AG04450 (cell line): ENCODE measurements around the gene APOL2. TPM values are rescaled to one million over a fixed set of nuclear protein-coding genes. Genes with fewer than 3 reads are reported as not detected.
"Not testable (repeated sequence)": the region's sequence is repeated elsewhere in the genome, so short reads cannot be mapped to it uniquely, and the experiment has no call there.

ENCODE experiments used
- CTCF ChIA-PET: fragments of 300-600, 350-600 bp; formaldehyde crosslinking; extraction: SDS; loops from one replicate; lab custom pipeline; 2022; ENCODE audit warnings: antibody characterized with exemption, inconsistent platforms; lab: Charles Lee
- POLR2A ChIA-PET: fragments of 350-600 bp; formaldehyde crosslinking; extraction: SDS; loops from one replicate; lab custom pipeline; 2021; ENCODE audit warnings: antibody characterized with exemption, inconsistent platforms; lab: Yijun Ruan, JAX
- DNase-seq: peaks from one replicate; pipeline ENCODE4 v3.0.0-alpha.2; 2011; ENCODE audit warnings: low read depth, low spot score
- H3K27ac ChIP-seq: one replicate; pipeline ENCODE4 v1.5.1; 2012; ENCODE audit warnings: low read depth, low read length, control low read depth
- H3K27me3 ChIP-seq: one replicate; pipeline ENCODE4 v1.6.0; 2012; ENCODE audit warnings: low read length; ENCODE audit not compliant: control insufficient read depth, insufficient read depth
- H3K4me3 ChIP-seq: 2 replicates; pipeline ENCODE4 v1.5.1; 2011; ENCODE audit warnings: mild to moderate bottlenecking, low read depth, low read length, control low read depth
- H3K9me3 ChIP-seq: 2 replicates; pipeline ENCODE4 v1.5.1; 2012; ENCODE audit warnings: low read length; ENCODE audit not compliant: control insufficient read depth, insufficient read depth
- polyA plus RNA-seq: library from polyadenylated mRNA; depleted of rRNA; stranded (reverse); fragments of >200 nt; gene quantifications from 2 replicates; pipeline ENCODE4 v1.2.3, GENCODE V29; 2011
- TF ChIP-seq, protein P1 (sequence below): IDR thresholded peaks from 2 replicates; pipeline ENCODE4 v1.5.1; 2011; ENCODE audit warnings: low read depth, low read length, control low read depth, inconsistent platforms

The APOL2 gene
- polyA plus RNA-seq, 1 experiment = 19.7 TPM

DNA sequence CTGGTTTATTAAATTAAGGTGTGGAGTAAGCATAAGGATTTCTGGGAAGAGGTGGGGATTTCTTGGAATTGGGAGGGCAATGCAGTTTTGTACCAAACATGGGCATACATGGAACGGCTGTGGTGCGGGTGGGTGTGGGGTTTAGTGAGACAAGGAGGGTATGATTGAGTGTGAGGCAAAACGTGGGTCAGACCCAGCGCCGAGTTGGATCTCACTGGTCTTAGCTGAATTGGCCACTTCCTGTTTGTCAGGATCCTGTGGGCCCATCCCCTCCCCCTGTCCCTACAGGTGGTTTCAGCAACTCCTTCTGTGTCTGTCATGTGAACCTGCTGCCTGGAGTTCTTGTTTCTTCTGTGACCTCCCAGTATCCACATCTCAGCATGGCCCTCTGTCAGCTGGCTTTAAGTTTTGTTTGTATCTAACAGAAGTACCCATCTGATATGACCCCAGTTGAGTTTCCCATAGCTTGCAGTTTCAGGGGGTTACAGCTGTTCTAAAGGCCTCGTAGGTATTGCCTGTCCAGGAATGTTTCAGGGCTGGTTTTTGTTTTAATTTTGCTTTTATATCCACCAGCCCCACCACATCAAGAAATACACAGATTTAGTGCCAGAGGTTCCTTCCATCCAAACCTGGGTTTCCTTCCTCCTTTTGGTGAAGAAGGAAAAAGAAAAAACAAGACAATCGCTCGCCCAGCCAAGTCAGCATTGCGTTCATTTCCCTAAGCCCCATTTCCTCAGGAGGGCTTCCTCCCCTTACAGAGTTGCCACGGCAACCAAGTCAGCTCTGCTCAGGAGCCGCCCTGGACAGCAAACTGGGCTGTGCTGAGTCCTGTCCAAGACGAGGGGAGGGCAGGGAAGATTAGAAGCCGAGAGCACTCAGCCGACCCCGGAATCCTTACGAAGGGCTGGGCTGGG is 19.6 kb upstream of the APOL2 start:
- Histone ChIP-seq H3K27ac (no peak overlapping the region), H3K9me3 (no peaks in the 10 kb centered on the region), H3K27me3 (no peaks in the 10 kb centered on the region), H3K4me3 (no peak overlapping the region)
- TF ChIP-seq, protein P1, sequence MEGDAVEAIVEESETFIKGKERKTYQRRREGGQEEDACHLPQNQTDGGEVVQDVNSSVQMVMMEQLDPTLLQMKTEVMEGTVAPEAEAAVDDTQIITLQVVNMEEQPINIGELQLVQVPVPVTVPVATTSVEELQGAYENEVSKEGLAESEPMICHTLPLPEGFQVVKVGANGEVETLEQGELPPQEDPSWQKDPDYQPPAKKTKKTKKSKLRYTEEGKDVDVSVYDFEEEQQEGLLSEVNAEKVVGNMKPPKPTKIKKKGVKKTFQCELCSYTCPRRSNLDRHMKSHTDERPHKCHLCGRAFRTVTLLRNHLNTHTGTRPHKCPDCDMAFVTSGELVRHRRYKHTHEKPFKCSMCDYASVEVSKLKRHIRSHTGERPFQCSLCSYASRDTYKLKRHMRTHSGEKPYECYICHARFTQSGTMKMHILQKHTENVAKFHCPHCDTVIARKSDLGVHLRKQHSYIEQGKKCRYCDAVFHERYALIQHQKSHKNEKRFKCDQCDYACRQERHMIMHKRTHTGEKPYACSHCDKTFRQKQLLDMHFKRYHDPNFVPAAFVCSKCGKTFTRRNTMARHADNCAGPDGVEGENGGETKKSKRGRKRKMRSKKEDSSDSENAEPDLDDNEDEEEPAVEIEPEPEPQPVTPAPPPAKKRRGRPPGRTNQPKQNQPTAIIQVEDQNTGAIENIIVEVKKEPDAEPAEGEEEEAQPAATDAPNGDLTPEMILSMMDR = no peak
- DNase-seq = no peak
- ChIA-PET CTCF (interaction anchor here (1.1 to 1.8 kb wide), 2 partner anchors 19 to 42 kb away, joined by 3 to 5 read pairs; no protein-coding TSS in a partner anchor), POLR2A (no interaction called here)

DNA sequence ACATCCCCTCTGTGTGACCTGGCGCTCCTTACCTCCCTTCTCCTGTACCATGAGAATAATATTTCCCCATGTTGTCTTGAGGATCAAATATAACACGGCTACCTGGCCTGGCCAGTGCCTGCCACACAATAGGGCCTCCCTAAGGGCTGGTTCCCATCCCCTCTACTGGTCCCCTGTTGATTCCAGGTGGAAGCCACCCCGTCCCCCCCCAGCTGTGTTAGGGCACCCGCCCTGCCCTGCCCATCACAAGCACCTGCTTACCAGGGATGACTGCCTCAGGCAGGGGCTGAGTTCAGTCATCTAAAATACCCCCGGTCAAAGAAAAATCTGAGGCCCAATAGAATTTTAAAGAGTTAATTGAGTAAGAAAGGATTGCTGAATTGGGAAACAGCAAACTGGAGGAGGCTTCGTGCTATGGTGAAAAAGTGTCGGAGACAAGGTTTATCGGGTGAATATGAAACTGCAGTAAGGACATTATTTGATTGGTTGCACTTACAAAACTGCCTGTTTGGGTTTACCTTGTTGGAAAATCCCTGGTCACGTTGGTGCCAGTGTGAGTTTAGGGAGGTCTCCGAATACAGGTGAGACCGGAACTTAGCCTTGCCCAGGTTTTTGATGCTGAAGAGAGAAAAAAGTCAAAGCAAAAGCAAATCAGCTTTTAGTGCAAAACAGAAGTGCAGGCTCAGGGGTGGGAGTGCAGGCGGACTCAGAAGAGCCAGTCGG is 18.8 kb upstream of the APOL2 start:
- CTCF ChIA-PET = interaction anchor here (1.1 to 1.8 kb wide), 2 partner anchors 20 to 43 kb away, joined by 3 to 5 read pairs; no protein-coding TSS in a partner anchor
- H3K27me3 ChIP-seq = no peaks in the 10 kb centered on the region
- no peak overlapping the region for H3K4me3 ChIP-seq
- no peaks in the 10 kb centered on the region for H3K9me3 ChIP-seq
- TF ChIP-seq, protein P1 = no peak
- H3K27ac ChIP-seq = no peak overlapping the region
- DNase-seq = no peak
- POLR2A ChIA-PET = no interaction called here

DNA sequence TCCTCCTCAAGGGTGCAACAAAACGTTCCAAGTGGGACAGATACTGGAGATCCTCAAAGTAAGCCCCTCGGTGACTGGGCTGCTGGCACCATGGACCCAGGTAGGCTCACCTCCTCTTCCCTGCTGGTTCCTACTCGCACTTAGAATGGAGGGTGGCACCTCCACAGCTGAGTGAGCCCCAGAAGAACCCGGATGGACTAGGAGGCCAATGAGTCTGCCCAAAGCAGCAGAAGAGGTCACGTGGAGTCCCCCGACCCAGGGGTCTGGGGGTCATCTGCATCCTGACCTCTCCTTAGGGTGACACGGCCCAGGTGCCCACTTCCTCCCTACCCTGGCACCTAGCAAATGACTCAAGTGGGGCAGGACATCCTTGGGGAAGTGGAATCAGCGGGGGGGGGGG is 18.0 kb upstream of the APOL2 start:
- DNase-seq = no peak
- TF ChIP-seq, protein P1 = no peak
- Histone ChIP-seq H3K9me3 (no peaks in the 10 kb centered on the region), H3K27me3 (no peaks in the 10 kb centered on the region), H3K27ac (no peak overlapping the region), H3K4me3 (no peak overlapping the region)
- CTCF ChIA-PET = no interaction called here
- POLR2A ChIA-PET = no interaction called here

DNA sequence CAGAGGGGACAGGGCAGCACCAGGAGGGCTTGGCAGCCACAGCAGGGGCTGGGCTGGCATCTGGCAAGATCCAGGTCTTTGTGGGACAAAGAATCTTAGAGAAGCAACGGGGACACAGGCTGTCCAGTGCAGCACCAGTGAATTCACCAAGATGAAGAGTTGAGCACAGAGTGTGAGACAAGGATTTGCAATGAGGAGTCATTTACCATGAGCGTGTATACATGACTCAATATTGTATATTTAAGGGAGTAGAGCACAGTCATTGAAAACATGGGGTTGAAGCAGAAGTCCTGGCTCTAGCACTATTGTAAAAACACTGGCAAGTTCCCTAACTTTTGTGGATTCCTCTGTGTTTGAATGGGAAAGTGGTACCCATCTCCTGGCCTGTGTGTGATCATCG is 17.2 kb upstream of the APOL2 start:
- TF ChIP-seq, protein P1 = no peak
- no peaks in the 10 kb centered on the region for H3K9me3 ChIP-seq
- ChIA-PET POLR2A (no interaction called here), CTCF (no interaction called here)
- no peaks in the 10 kb centered on the region for H3K27me3 ChIP-seq
- no peak overlapping the region for H3K27ac ChIP-seq
- no peak overlapping the region for H3K4me3 ChIP-seq
- no peak for DNase-seq

DNA sequence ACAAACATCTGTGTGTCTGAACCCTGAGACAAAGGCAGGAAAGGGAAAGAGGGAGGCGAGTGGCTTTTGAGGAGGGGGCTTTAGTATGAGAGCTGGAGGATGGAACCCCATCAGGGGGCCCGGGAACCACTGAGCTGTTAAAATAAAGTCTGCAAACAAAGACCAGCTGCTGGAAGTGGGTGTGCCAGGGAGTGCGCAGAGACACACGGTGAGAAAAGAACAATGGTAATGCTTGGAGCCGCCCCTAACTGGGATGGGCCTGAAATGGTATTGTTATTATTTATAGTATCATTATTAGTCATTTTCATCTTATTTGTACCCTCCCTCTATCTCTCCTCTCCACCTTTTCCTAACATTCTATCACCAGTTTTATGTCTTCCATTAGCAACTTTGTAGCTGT is 16.2 kb upstream of the APOL2 start:
- CTCF ChIA-PET, H3K27me3 ChIP-seq, H3K4me3 ChIP-seq, DNase-seq, H3K27ac ChIP-seq, H3K9me3 ChIP-seq, POLR2A ChIA-PET: not testable (repeated sequence)
